ENCODE results near the gene UNC93B1.
"Not testable (repeated sequence)": the region's sequence is repeated elsewhere in the genome, so short reads cannot be mapped to it uniquely, and the experiment has no call there.

GRCh38 chr11:67950705-67951104 is 53.2 kb downstream of the UNC93B1 start:
- TF ChIP-seq POLR2AphosphoS5, POLR2A (IDR thresholded peaks at IDR 0.05; ENCODE audit: low read depth, low read length): not testable (repeated sequence)

All from GM12892 (cell line).